ENCODE measurements around the gene VWA5A. TPM values are rescaled to one million over a fixed set of nuclear protein-coding genes. Genes with fewer than 3 reads are reported as not detected.
A peak's percentile ranks its signal among the peaks of the same experiment; 100 is the strongest.

Gene VWA5A
- total and polyA plus RNA-seq, 9 of the 15 experiments (the other 6 are each of a cell fraction or from before 2014, with no cell fraction given) = 4.6 to 19.7 (median 6.9) TPM

- TF ChIP-seq ZNF217 (CRISPR knock-in tag; IDR thresholded peaks at IDR 0.05) = no peak
- TF ChIP-seq GTF2F1 (IDR thresholded peaks at IDR 0.05; ENCODE audit: low read depth, low read length) = no peak
- TF ChIP-seq E2F1 (CRISPR knock-in tag; IDR thresholded peaks at IDR 0.05) = peak; percentile 82; the same call in 1 of the 2 replicates
- no peak; the same call in 1 of the 2 replicates for TF ChIP-seq ETV5 (CRISPR knock-in tag; IDR thresholded peaks at IDR 0.05; ENCODE audit: low read depth)
- no peak for TF ChIP-seq ZZZ3 (IDR thresholded peaks at IDR 0.05)
- TF ChIP-seq HMBOX1 (IDR thresholded peaks at IDR 0.05) = no peak
- TF ChIP-seq EP400 (IDR thresholded peaks at IDR 0.05) = peak; percentile 73
- TF ChIP-seq ZNF778 (CRISPR knock-in tag; IDR thresholded peaks at IDR 0.05) = no peak
- TF ChIP-seq CTBP1 (IDR thresholded peaks at IDR 0.05; ENCODE audit: borderline replicate concordance) = peak; percentile 74
- no peak for TF ChIP-seq ZNF764 (CRISPR knock-in tag; IDR thresholded peaks at IDR 0.05; ENCODE audit: low read depth)
- no peak for TF ChIP-seq FOXJ2 (tag; IDR thresholded peaks at IDR 0.05)
- TF ChIP-seq HMGXB4 (CRISPR knock-in tag; IDR thresholded peaks at IDR 0.05) = no peak
- no peak for TF ChIP-seq MTA1 (IDR thresholded peaks at IDR 0.05; ENCODE audit: borderline replicate concordance)
- TF ChIP-seq SMAD1 (IDR thresholded peaks at IDR 0.05; ENCODE audit: low read depth, low read length, partially characterized antibody) = no peak
- no peak for TF ChIP-seq ZSCAN32 (CRISPR knock-in tag; IDR thresholded peaks at IDR 0.05)
- TF ChIP-seq CEBPB (tag; IDR thresholded peaks at IDR 0.05) = peak; percentile 56
- no peak for TF ChIP-seq ESRRA (IDR thresholded peaks at IDR 0.05; ENCODE audit: borderline replicate concordance, low read depth)
- TF ChIP-seq TARDBP (IDR thresholded peaks at IDR 0.05) = peak; percentile 22; the same call in 1 of the 2 replicates
- TF ChIP-seq GTF3C2 (IDR thresholded peaks at IDR 0.05; ENCODE audit: borderline replicate concordance, extremely low read depth, insufficient read length) = no peak
- peak; percentile 27; the same call in 1 of the 2 replicates for TF ChIP-seq GABPB1 (CRISPR knock-in tag; IDR thresholded peaks at IDR 0.05)
Observed at GRCh38 chr11:124170801-124171586, 55.7 kb downstream of the VWA5A start (continued).

Data from K562 (cell line).